Ramos (cell line): ENCODE data around the gene DVL1.
"Not testable (repeated sequence)": the region's sequence is repeated elsewhere in the genome, so short reads cannot be mapped to it uniquely, and the experiment has no call there.

ENCODE experiments used
- in situ Hi-C: fragments of 300-500 bp; cut with MboI; formaldehyde crosslinking; loops from one replicate; pipeline ENCODE4 v1.14.3; 2022; ENCODE audit warnings: low sequenced_read_pairs; ENCODE audit not compliant: unreplicated experiment

The DVL1 gene

GRCh38 chr1:1330366-1331067 is 18.7 kb downstream of the DVL1 start:
- in situ Hi-C loops, result no loop called here

- in situ Hi-C loops, result no loop called here
These were observed 19.7 kb downstream of the DVL1 start for GRCh38 chr1:1329304-1330210.

GRCh38 chr1:1328254-1328653 is 21.0 kb downstream of the DVL1 start:
- in situ Hi-C loops, result no loop called here

- in situ Hi-C loops, result no loop called here
These were observed 21.9 kb downstream of the DVL1 start for GRCh38 chr1:1327291-1327690.

GRCh38 chr1:1326075-1326605 is 23.1 kb downstream of the DVL1 start:
- in situ Hi-C loops, result no loop called here

- in situ Hi-C loops, result no loop called here
These were observed 23.7 kb downstream of the DVL1 start for GRCh38 chr1:1325288-1326074.

- in situ Hi-C loops, result no loop called here
These were observed 24.5 kb downstream of the DVL1 start, which contains the start of the genes CPTP and INTS11 for GRCh38 chr1:1324524-1325287. Gene CPTP (plus strand): TSS chr1:1324802. CDS start chr1:1326911, 2,109 bp downstream. Gene INTS11 (minus strand): TSS chr1:1324660. CDS start chr1:1324608, 52 bp downstream.

- in situ Hi-C loops, result no loop called here
These were observed 25.1 kb downstream of the DVL1 start for GRCh38 chr1:1324084-1324523.

- in situ Hi-C loops, result no loop called here
These were observed 26.3 kb downstream of the DVL1 start for GRCh38 chr1:1322952-1323351.

GRCh38 chr1:1322418-1322817 is 26.8 kb downstream of the DVL1 start:
- in situ Hi-C loops, result no loop called here

GRCh38 chr1:1321477-1321876 is 27.7 kb downstream of the DVL1 start:
- in situ Hi-C loops, result no loop called here

- in situ Hi-C loops, result no loop called here
These were observed 28.4 kb downstream of the DVL1 start for GRCh38 chr1:1320666-1321448.

- in situ Hi-C loops, result no loop called here
These were observed 29.6 kb downstream of the DVL1 start for GRCh38 chr1:1319646-1319941.

- in situ Hi-C loops, result no loop called here
These were observed 30.2 kb downstream of the DVL1 start for GRCh38 chr1:1318777-1319645.

- in situ Hi-C loops, result no loop called here
These were observed 31.0 kb downstream of the DVL1 start for GRCh38 chr1:1318131-1318652.

GRCh38 chr1:1317420-1317819 is 31.8 kb downstream of the DVL1 start:
- in situ Hi-C loops, result no loop called here

- in situ Hi-C loops, result not testable (repeated sequence)
These were observed 33.0 kb downstream of the DVL1 start for GRCh38 chr1:1316199-1316598.
